OCI-LY3 (cell line): ENCODE data around the gene FAM169A.

ENCODE experiments used
- EZH2phosphoT487 ChIP-seq: fragments of 200-600 bp; shearing (Covaris generic); IDR thresholded peaks from 2 replicates; pipeline ENCODE4 v1.6.1; 2018; ENCODE audit warnings: antibody characterized with exemption, mixed run types, low read depth
- TF ChIP-seq, protein P1 (sequence below): fragments of 200-600, 300-600 bp; sonication (generic); IDR thresholded peaks from 2 replicates; pipeline ENCODE4 v1.5.1; 2014; ENCODE audit warnings: antibody characterized with exemption, low read length, low read depth

DNA sequence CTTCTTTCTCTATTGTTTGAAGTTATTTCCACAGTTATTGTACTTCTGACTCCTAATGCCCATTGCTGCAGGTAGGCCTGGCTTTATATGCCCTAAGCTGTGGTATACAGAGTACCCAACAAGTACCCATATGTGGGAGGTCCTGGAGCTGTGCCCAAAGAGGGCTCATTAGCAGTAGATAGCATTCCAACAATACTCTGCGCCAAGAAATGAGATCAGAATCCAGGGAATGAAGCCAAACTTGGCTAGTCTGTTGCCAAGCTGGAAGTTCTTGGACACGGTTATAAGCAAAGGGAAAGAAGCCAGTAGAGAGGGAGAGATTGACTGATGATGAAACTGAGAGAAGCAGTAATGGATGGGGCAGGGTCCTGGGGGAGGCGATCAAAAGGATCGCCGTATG, 29.7 kb upstream of the FAM169A start:
- TF ChIP-seq, protein P1, sequence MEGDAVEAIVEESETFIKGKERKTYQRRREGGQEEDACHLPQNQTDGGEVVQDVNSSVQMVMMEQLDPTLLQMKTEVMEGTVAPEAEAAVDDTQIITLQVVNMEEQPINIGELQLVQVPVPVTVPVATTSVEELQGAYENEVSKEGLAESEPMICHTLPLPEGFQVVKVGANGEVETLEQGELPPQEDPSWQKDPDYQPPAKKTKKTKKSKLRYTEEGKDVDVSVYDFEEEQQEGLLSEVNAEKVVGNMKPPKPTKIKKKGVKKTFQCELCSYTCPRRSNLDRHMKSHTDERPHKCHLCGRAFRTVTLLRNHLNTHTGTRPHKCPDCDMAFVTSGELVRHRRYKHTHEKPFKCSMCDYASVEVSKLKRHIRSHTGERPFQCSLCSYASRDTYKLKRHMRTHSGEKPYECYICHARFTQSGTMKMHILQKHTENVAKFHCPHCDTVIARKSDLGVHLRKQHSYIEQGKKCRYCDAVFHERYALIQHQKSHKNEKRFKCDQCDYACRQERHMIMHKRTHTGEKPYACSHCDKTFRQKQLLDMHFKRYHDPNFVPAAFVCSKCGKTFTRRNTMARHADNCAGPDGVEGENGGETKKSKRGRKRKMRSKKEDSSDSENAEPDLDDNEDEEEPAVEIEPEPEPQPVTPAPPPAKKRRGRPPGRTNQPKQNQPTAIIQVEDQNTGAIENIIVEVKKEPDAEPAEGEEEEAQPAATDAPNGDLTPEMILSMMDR = no peak
- no peak for TF ChIP-seq EZH2phosphoT487
